PFSK-1 (cell line): Measurements from ENCODE around the gene INTS2.

ENCODE experiments used
- FOXP2 ChIP-seq: optimal IDR thresholded peaks from 2 replicates; pipeline ENCODE3; 2011; ENCODE audit warnings: borderline replicate concordance, control low read depth, inconsistent platforms; ENCODE audit not compliant: insufficient read depth; ENCODE audit errors: extremely low read length, extremely low read depth
- POLR2AphosphoS5 ChIP-seq: IDR thresholded peaks from 2 replicates; pipeline ENCODE4 v1.6.1; 2012; ENCODE audit warnings: low read depth, mild to moderate bottlenecking, control low read depth, low read length, moderate library complexity
- REST ChIP-seq, 2 experiments: IDR thresholded peaks; 2 replicates each; pipeline versions ENCODE4 v1.6.1 to v1.8.0; 2011 to 2012; ENCODE audit warnings: low read depth in 2 of 2, low read length in 2 of 2, control low read depth in 1 of 2, inconsistent platforms in 1 of 2, mild to moderate bottlenecking in 1 of 2, moderate library complexity in 1 of 2; ENCODE audit not compliant: insufficient read depth in 1 of 2
- SIN3A ChIP-seq: IDR thresholded peaks from 2 replicates; pipeline ENCODE4 v1.6.1; 2012; ENCODE audit warnings: mild to moderate bottlenecking, low read length, moderate library complexity, borderline replicate concordance; ENCODE audit not compliant: insufficient read depth
- TAF1 ChIP-seq: IDR thresholded peaks from 2 replicates; pipeline ENCODE4 v1.6.1; 2012; ENCODE audit warnings: low read length, control low read depth, borderline replicate concordance; ENCODE audit not compliant: insufficient read depth

GRCh38 chr17:61907361-61907760, 20.4 kb downstream of the INTS2 start:
- TF ChIP-seq POLR2AphosphoS5 (no peak), REST (IDR thresholded peaks at IDR 0.05; ENCODE audit: insufficient read depth in 1 of 2, low read depth in 2 of 2, low read length in 2 of 2) (no peak), TAF1 (no peak), SIN3A (no peak), FOXP2 (no peak)
